Ishikawa (cell line): ENCODE measurements around the gene TRIP13.

Experiments used
- CEBPB ChIP-seq: IDR thresholded peaks from 2 replicates; pipeline ENCODE4 v1.6.1; 2012
- CREB1 ChIP-seq: IDR thresholded peaks from 2 replicates; pipeline ENCODE4 v1.6.1; 2012; ENCODE audit warnings: low read depth
- EGR1 ChIP-seq: IDR thresholded peaks from 2 replicates; pipeline ENCODE4 v1.6.1; 2012
- EP300 ChIP-seq: IDR thresholded peaks from 2 replicates; pipeline ENCODE4 v1.6.1; 2012; ENCODE audit warnings: borderline replicate concordance
- FOXM1 ChIP-seq: IDR thresholded peaks from 2 replicates; pipeline ENCODE4 v1.6.1; 2012; ENCODE audit warnings: low read depth, borderline replicate concordance
- MAX ChIP-seq: IDR thresholded peaks from 2 replicates; pipeline ENCODE4 v1.6.1; 2012
- NFIC ChIP-seq: IDR thresholded peaks from 2 replicates; pipeline ENCODE4 v1.6.1; 2012
- RAD21 ChIP-seq: IDR thresholded peaks from 2 replicates; pipeline ENCODE4 v1.6.1; 2012; ENCODE audit warnings: low read depth
- REST ChIP-seq: IDR thresholded peaks from 2 replicates; pipeline ENCODE4 v1.6.1; 2012; ENCODE audit warnings: low read depth, mild to moderate bottlenecking
- TAF1 ChIP-seq: IDR thresholded peaks from 2 replicates; pipeline ENCODE4 v1.6.1; 2012; ENCODE audit warnings: low read depth, mild to moderate bottlenecking
- TCF12 ChIP-seq: IDR thresholded peaks from 2 replicates; pipeline ENCODE4 v1.6.1; 2012; ENCODE audit warnings: low read depth
- TEAD4 ChIP-seq: IDR thresholded peaks from 2 replicates; pipeline ENCODE4 v1.6.1; 2012
- USF1 ChIP-seq: IDR thresholded peaks from 2 replicates; pipeline ENCODE4 v1.6.1; 2012
- YY1 ChIP-seq: IDR thresholded peaks from 2 replicates; pipeline ENCODE4 v1.6.1; 2012; ENCODE audit warnings: low read depth
- ZBTB7A ChIP-seq: IDR thresholded peaks from 2 replicates; pipeline ENCODE4 v1.6.1; 2012; ENCODE audit warnings: low read depth

TRIP13 gene

GRCh38 chr5:920321-920720, 27.6 kb downstream of the TRIP13 start:
- TF ChIP-seq EP300 (no peak), NFIC (no peak), EGR1 (no peak), CREB1 (no peak), CEBPB (no peak), TCF12 (no peak)

- no peak for TF ChIP-seq RAD21
- no peak for TF ChIP-seq CEBPB
- no peak for TF ChIP-seq FOXM1
- TF ChIP-seq USF1, result no peak
- no peak for TF ChIP-seq TEAD4
- TF ChIP-seq CREB1, result no peak
- no peak for TF ChIP-seq TAF1
- TF ChIP-seq YY1, result no peak
- no peak for TF ChIP-seq REST
- no peak for TF ChIP-seq MAX
- TF ChIP-seq EGR1, result no peak
- no peak for TF ChIP-seq TCF12
- no peak for TF ChIP-seq ZBTB7A
- TF ChIP-seq NFIC, result no peak
- TF ChIP-seq EP300, result no peak
Measured at GRCh38 chr5:921456-922435, 29.1 kb downstream of the TRIP13 start.

- TF ChIP-seq ZBTB7A (no peak), YY1 (no peak), TAF1 (no peak), EGR1 (no peak), TEAD4 (no peak), CREB1 (no peak), TCF12 (no peak), NFIC (no peak), FOXM1 (no peak), MAX (no peak), RAD21 (no peak), REST (no peak), CEBPB (no peak), USF1 (no peak), EP300 (no peak)
Measured at GRCh38 chr5:922436-923280, 30.0 kb downstream of the TRIP13 start.

GRCh38 chr5:923281-923873, 30.7 kb downstream of the TRIP13 start:
- peak; percentile 76 for TF ChIP-seq RAD21
- TF ChIP-seq EP300, result no peak
